HepG2 (cell line): ENCODE data around the gene TXNDC16. TPM values are rescaled to one million over a fixed set of nuclear protein-coding genes. Genes with fewer than 3 reads are reported as not detected.

Source experiments
- ATAC-seq: fragments of 200-7000 bp; cut with Tn5 transposase; 3 replicates; pipeline ENCODE4 v1.9.1; 2020; ENCODE audit warnings: mild to moderate bottlenecking, moderate library complexity
- BruUV-seq: library from RNA; stranded (reverse); fragments of 400-500 nt; replicated peaks from 2 replicates; lab custom pipeline; 2021; lab: Mats Ljungman, UMichigan
- CTCF ChIA-PET: fragments of 300-600 bp; formaldehyde crosslinking; extraction: SDS; loops from one replicate; lab custom pipeline; 2021; ENCODE audit warnings: low total read pairs, inconsistent platforms, low intra/inter-chr PET ratio; lab: Yijun Ruan, JAX
- POLR2A ChIA-PET: fragments of 350-600 bp; sonication (Branson Sonifier 250); formaldehyde crosslinking; loops from one replicate; lab custom pipeline; 2020; ENCODE audit warnings: antibody characterized with exemption, inconsistent platforms; lab: Yijun Ruan, JAX
- DNase-seq: peaks from one replicate; pipeline ENCODE4 v3.0.0-alpha.2; 2015; ENCODE audit warnings: low spot score
- FAIRE-seq: peaks from 3 replicates; lab custom pipeline; 2011; peaks lifted over from hg19 to GRCh38; lab: Jason Lieb, UNC
- H2AFZ ChIP-seq: one replicate; pipeline ENCODE4 v1.6.1; 2011; ENCODE audit warnings: low read length, inconsistent platforms
- H3K27ac ChIP-seq: fragments of 300-600 bp; 3 replicates; pipeline ENCODE4 v1.8.0; 2011; ENCODE audit warnings: mixed run types, mild to moderate bottlenecking, mixed read lengths, low read length, inconsistent platforms; ENCODE audit not compliant: insufficient read depth; ENCODE audit errors: extremely low read length
- H3K27me3 ChIP-seq, 2 experiments: fragments of 200-600 bp in 1 of 2; 2 replicates in 1 of 2; 3 replicates in 1 of 2; pipeline versions ENCODE4 v1.6.0 to v1.8.0; 2011; ENCODE audit warnings: low read length in 2 of 2, mild to moderate bottlenecking in 2 of 2, moderate library complexity in 2 of 2, inconsistent platforms in 1 of 2; ENCODE audit not compliant: insufficient read depth in 2 of 2, control insufficient read depth in 1 of 2
- H3K36me3 ChIP-seq, 2 experiments: fragments of 200-600 bp in 1 of 2; replicated peaks in 1 of 2; 2 replicates in 1 of 2; 3 replicates in 1 of 2; pipeline versions ENCODE4 v1.5.1 to v1.8.0; 2011; ENCODE audit warnings: low read length in 2 of 2, inconsistent platforms in 1 of 2; ENCODE audit not compliant: insufficient read depth in 2 of 2, control insufficient read depth in 1 of 2
- H3K4me1 ChIP-seq: 2 replicates; pipeline ENCODE4 v1.5.1; 2012; ENCODE audit warnings: low read length, inconsistent platforms; ENCODE audit not compliant: insufficient read depth
- H3K4me2 ChIP-seq: 2 replicates; pipeline ENCODE4 v1.6.0; 2011; ENCODE audit warnings: low read depth, low read length, inconsistent platforms
- H3K4me3 ChIP-seq, 3 experiments: fragments of 200-600 bp in 1 of 3; sonication (generic), shearing (Covaris generic) in 1 of 3; replicated peaks in 1 of 3; 2 replicates each; pipeline ENCODE4 v1.5.1; 2011 to 2016; ENCODE audit warnings: low read length in 3 of 3, inconsistent platforms in 2 of 3, low read depth in 2 of 3, mild to moderate bottlenecking in 2 of 3, control low read depth in 1 of 3, mixed read lengths in 1 of 3; ENCODE audit not compliant: insufficient read depth in 1 of 3
- H3K79me2 ChIP-seq: one replicate; pipeline ENCODE4 v1.6.1; 2011; ENCODE audit warnings: low read length, inconsistent platforms; ENCODE audit not compliant: insufficient read depth
- H3K9ac ChIP-seq: 2 replicates; pipeline ENCODE4 v1.6.0; 2011; ENCODE audit warnings: mild to moderate bottlenecking, low read depth, low read length, inconsistent platforms; ENCODE audit not compliant: insufficient read depth
- H3K9me3 ChIP-seq: 2 replicates; pipeline ENCODE4 v1.5.1; 2012; ENCODE audit warnings: mild to moderate bottlenecking, low read length
- H4K20me1 ChIP-seq: 2 replicates; pipeline ENCODE4 v1.6.0; 2011; ENCODE audit warnings: inconsistent platforms, mild to moderate bottlenecking, low read length, moderate library complexity; ENCODE audit not compliant: insufficient read depth
- AGO1 ChIP-seq: fragments of 200-400 bp; formaldehyde crosslinking; IDR thresholded peaks from 2 replicates; pipeline ENCODE4 v1.6.1; 2017; ENCODE audit warnings: mild to moderate bottlenecking, low read depth, low read length, moderate library complexity; ENCODE audit not compliant: poor library complexity, severe bottlenecking
- CREM ChIP-seq, 2 experiments: sonication (generic) in 1 of 2; formaldehyde crosslinking in 1 of 2; IDR thresholded peaks; 2 replicates each; pipeline versions ENCODE4 v1.4.0 to v1.6.1; 2016 to 2020; ENCODE audit warnings: antibody characterized with exemption in 1 of 2, mild to moderate bottlenecking in 1 of 2, missing genetic modification reagents in 1 of 2
- ELF3 ChIP-seq: IDR thresholded peaks from 2 replicates; pipeline ENCODE4 v1.6.1; 2016; ENCODE audit warnings: missing genetic modification reagents, missing compliant biosample characterization
- IKZF1 ChIP-seq: fragments of 450-650 bp; IDR thresholded peaks from 2 replicates; pipeline ENCODE4 v1.7.1; 2016
- KLF12 ChIP-seq: sonication (generic); formaldehyde crosslinking; IDR thresholded peaks from 2 replicates; pipeline ENCODE4 v1.4.0; 2020; ENCODE audit warnings: missing genetic modification reagents, borderline replicate concordance
- NFRKB ChIP-seq: fragments of 450-650 bp; IDR thresholded peaks from 2 replicates; pipeline ENCODE4 v1.6.1; 2017
- RFXANK ChIP-seq: IDR thresholded peaks from 2 replicates; pipeline ENCODE4 v1.6.1; 2016
- THAP8 ChIP-seq: sonication (generic); formaldehyde crosslinking; IDR thresholded peaks from 2 replicates; pipeline ENCODE4 v1.5.1; 2020; ENCODE audit warnings: missing genetic modification reagents, mild to moderate bottlenecking, borderline replicate concordance
- TIGD3 ChIP-seq: sonication (generic); formaldehyde crosslinking; IDR thresholded peaks from 2 replicates; pipeline ENCODE4 v1.5.1; 2020; ENCODE audit warnings: mild to moderate bottlenecking, missing genetic modification reagents, borderline replicate concordance
- U2AF1 ChIP-seq: fragments of 200-400 bp; formaldehyde crosslinking; optimal IDR thresholded peaks from 2 replicates; pipeline ENCODE3; 2017; ENCODE audit warnings: mild to moderate bottlenecking, low read depth, low read length
- ZBTB3 ChIP-seq: sonication (generic); formaldehyde crosslinking; IDR thresholded peaks from 2 replicates; pipeline ENCODE4 v1.4.0; 2020; ENCODE audit warnings: low read depth, mild to moderate bottlenecking, moderate library complexity, missing genetic modification reagents, borderline replicate concordance
- ZFX ChIP-seq: sonication (generic); formaldehyde crosslinking; IDR thresholded peaks from 2 replicates; pipeline ENCODE4 v1.4.0; 2020; ENCODE audit warnings: mild to moderate bottlenecking, low read depth, missing genetic modification reagents, moderate library complexity
- ZNF264 ChIP-seq: sonication (generic); formaldehyde crosslinking; IDR thresholded peaks from 2 replicates; pipeline ENCODE4 v1.4.0; 2020; ENCODE audit warnings: missing genetic modification reagents
- ZNF605 ChIP-seq: sonication (generic); formaldehyde crosslinking; IDR thresholded peaks from 2 replicates; pipeline ENCODE4 v1.8.0; 2022; ENCODE audit warnings: mild to moderate bottlenecking, missing genetic modification reagents
- ZNF878 ChIP-seq: sonication (generic); formaldehyde crosslinking; IDR thresholded peaks from 2 replicates; pipeline ENCODE4 v1.8.1; 2023; ENCODE audit warnings: mild to moderate bottlenecking, missing genetic modification reagents, moderate library complexity
- ZSCAN12 ChIP-seq: sonication (generic); formaldehyde crosslinking; IDR thresholded peaks from 2 replicates; pipeline ENCODE4 v1.9.0; 2021; ENCODE audit warnings: mild to moderate bottlenecking, missing genetic modification reagents
- WGBS: methylation state at CpG from one replicate; pipeline ENCODE4 v1.1.6; 2017; ENCODE audit warnings: low lambda C conversion rate; 5-methylcytosine and 5-hydroxymethylcytosine counted together
- in situ Hi-C: cut with HindIII; loops from 2 replicates; pipeline ENCODE4 v1.10.0; 2017; ENCODE audit warnings: low pct_unique_long_range_greater_than_20kb; ENCODE audit not compliant: extremely low pct_ligation_motif_present
- intact Hi-C: fragments of 100-400 bp; cut with micrococcal nuclease; formaldehyde crosslinking; loops from one replicate; pipeline ENCODE4 v1.10.0; 2022; ENCODE audit not compliant: unreplicated experiment
- polyA plus RNA-seq, 8 experiments: library from polyadenylated mRNA; depleted of rRNA in 3 of 8; stranded (reverse) in 7 of 8; unstranded in 1 of 8; fragments of >200 nt; fragmentation: Illumina TruSeq in 4 of 8; extraction: Trizol in 4 of 8; gene quantifications; 2 replicates each; pipeline versions ENCODE4 v1.2.1 to v1.2.3, GENCODE V29; 2011 to 2016; ENCODE audit warnings: low read depth in 4 of 8, missing spikeins in 1 of 8, mixed read lengths in 1 of 8; ENCODE audit not compliant: insufficient read depth in 1 of 8
- total RNA-seq, 5 experiments: library from RNA; depleted of rRNA; stranded (reverse); fragments of >200 nt; fragmentation: Illumina TruSeq; extraction: Trizol; gene quantifications; 2 replicates each; pipeline ENCODE4 v1.2.3, GENCODE V29; 2016; ENCODE audit warnings: low read depth in 1 of 5
- TF ChIP-seq, protein P1 (sequence below): sonication (generic); formaldehyde crosslinking; IDR thresholded peaks from 2 replicates; pipeline ENCODE4 v1.4.0; 2020; ENCODE audit warnings: missing genetic modification reagents, borderline replicate concordance

The TXNDC16 gene
- total and polyA plus RNA-seq, 2 of the 13 experiments (the other 11 are each of a cell fraction or from before 2014, with no cell fraction given), result 4.6 to 6.2 TPM

DNA sequence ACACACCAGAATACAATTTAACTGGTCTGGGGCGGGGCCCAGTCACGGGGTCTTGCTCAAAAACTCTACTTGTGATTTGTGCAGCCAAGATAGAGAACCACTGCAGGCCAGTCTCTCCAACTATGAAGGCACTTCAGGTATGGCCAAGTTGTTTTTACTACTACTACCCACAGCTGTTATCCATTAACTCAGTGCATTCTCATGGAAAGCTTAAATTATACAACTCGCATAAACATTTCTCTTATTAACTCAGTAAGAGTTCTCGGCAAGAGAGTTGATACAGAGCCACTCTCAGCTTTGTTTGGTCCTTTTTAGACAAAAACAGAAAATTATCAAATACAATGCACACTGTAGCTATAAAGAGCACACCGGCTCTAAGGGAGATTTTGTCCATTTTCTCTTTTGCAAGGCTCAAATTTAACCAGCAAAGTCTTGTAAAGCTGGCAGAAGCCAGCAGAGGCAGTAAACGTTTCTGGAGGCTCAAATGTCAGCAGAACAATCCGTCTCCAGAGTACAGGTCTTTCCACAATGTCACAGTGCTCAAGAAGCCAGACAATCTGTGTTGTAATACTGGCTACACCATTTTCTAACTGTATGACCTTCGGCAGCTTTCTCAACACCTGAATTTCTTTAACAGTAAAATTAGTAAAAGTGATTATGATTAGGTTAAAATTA, 152.2 kb downstream of the TXNDC16 start (continued):
- TF ChIP-seq CREM (IDR thresholded peaks at IDR 0.05) (no peak), CREM (CRISPR knock-in tag; IDR thresholded peaks at IDR 0.05) (no peak), RFXANK (CRISPR knock-in tag) (no peak), ZSCAN12 (CRISPR knock-in tag) (no peak)

DNA sequence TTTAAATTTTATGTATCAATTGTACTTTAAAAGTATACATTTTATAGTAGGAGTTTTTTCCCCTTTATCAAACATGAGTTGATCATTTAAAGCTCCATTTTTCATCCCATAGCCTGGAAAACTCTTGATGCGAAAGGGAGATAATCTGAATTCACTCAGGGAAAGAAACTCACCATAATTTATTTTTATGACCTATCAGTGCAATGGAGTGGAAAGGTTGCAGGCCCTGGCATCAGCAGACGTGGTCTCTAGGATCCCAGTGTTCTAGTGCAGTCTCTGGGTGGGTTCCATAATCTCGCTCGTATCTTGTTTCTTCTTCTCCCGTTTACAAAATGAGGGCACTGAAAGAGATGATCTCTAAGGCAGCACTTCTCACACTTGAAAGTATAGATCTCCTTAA, 153.2 kb downstream of the TXNDC16 start:
- no peaks in the 10 kb centered on the region for H3K79me2 ChIP-seq
- intact Hi-C loops, result no loop called here
- H3K27ac ChIP-seq, result no peak overlapping the region
- H3K4me3 ChIP-seq, result no peak overlapping the region
- H2AFZ ChIP-seq, result no peak overlapping the region
- 0 out of 2 replicates have a peak, but pooled peaks cover 5% of the 10 kb centered on the region for H3K4me1 ChIP-seq
- WGBS, result 46% methylated on average over 5 of the region's 5 CpGs
- no peaks in the 10 kb centered on the region for H3K9me3 ChIP-seq
- in situ Hi-C loops, result no loop called here
- H4K20me1 ChIP-seq, result no peaks in the 10 kb centered on the region
- no TSS peak for BruUV-seq
- H3K27me3 ChIP-seq, result no peaks in the 10 kb centered on the region; a peak in 2 of 5 replicates
- DNase-seq, result no peak
- no peak overlapping the region for H3K9ac ChIP-seq
- FAIRE-seq, result no peak
- ChIA-PET POLR2A (no interaction called here), CTCF (no interaction called here)
- no peaks in the 10 kb centered on the region for H3K36me3 ChIP-seq
- no peak overlapping the region for H3K4me2 ChIP-seq
- ATAC-seq, result no peak
- TF ChIP-seq NFRKB, result no peak
- no peak for TF ChIP-seq THAP8 (CRISPR knock-in tag)
- no peak for TF ChIP-seq AGO1
- no peak for TF ChIP-seq U2AF1
- TF ChIP-seq ZNF264 (CRISPR knock-in tag), result no peak
- TF ChIP-seq TIGD3 (CRISPR knock-in tag), result no peak
- TF ChIP-seq ZFX (CRISPR knock-in tag), result no peak
- TF ChIP-seq, protein P1, sequence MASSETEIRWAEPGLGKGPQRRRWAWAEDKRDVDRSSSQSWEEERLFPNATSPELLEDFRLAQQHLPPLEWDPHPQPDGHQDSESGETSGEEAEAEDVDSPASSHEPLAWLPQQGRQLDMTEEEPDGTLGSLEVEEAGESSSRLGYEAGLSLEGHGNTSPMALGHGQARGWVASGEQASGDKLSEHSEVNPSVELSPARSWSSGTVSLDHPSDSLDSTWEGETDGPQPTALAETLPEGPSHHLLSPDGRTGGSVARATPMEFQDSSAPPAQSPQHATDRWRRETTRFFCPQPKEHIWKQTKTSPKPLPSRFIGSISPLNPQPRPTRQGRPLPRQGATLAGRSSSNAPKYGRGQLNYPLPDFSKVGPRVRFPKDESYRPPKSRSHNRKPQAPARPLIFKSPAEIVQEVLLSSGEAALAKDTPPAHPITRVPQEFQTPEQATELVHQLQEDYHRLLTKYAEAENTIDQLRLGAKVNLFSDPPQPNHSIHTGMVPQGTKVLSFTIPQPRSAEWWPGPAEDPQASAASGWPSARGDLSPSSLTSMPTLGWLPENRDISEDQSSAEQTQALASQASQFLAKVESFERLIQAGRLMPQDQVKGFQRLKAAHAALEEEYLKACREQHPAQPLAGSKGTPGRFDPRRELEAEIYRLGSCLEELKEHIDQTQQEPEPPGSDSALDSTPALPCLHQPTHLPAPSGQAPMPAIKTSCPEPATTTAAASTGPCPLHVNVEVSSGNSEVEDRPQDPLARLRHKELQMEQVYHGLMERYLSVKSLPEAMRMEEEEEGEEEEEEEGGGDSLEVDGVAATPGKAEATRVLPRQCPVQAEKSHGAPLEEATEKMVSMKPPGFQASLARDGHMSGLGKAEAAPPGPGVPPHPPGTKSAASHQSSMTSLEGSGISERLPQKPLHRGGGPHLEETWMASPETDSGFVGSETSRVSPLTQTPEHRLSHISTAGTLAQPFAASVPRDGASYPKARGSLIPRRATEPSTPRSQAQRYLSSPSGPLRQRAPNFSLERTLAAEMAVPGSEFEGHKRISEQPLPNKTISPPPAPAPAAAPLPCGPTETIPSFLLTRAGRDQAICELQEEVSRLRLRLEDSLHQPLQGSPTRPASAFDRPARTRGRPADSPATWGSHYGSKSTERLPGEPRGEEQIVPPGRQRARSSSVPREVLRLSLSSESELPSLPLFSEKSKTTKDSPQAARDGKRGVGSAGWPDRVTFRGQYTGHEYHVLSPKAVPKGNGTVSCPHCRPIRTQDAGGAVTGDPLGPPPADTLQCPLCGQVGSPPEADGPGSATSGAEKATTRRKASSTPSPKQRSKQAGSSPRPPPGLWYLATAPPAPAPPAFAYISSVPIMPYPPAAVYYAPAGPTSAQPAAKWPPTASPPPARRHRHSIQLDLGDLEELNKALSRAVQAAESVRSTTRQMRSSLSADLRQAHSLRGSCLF, result no peak
- TF ChIP-seq KLF12 (CRISPR knock-in tag), result no peak
- TF ChIP-seq IKZF1, result no peak
- TF ChIP-seq ELF3 (CRISPR knock-in tag), result no peak
- TF ChIP-seq ZNF605 (CRISPR knock-in tag), result no peak
- TF ChIP-seq ZBTB3 (CRISPR knock-in tag), result no peak
- TF ChIP-seq ZNF878 (CRISPR knock-in tag), result no peak
